HG03196 (cell line): ENCODE measurements around the gene PIGK.

Experiments used
- ATAC-seq: cut with Tn5 transposase; IDR thresholded peaks from one replicate; pipeline ENCODE4 v1.9.1; 2021; ENCODE audit not compliant: unreplicated experiment

PIGK gene

GRCh38 chr1:77044133-77044849 is 174.9 kb downstream of the PIGK start:
- ATAC-seq: no peak

- ATAC-seq: no peak
Measured at GRCh38 chr1:77040826-77041225, 178.4 kb downstream of the PIGK start.

- ATAC-seq: no peak
Measured at GRCh38 chr1:77039739-77040138, 179.5 kb downstream of the PIGK start.

GRCh38 chr1:77039111-77039510 is 180.1 kb downstream of the PIGK start:
- ATAC-seq: no peak
